CD4-positive, alpha-beta T cell (primary cell): ENCODE measurements around the gene TMEM120A. TPM values are rescaled to one million over a fixed set of nuclear protein-coding genes. Genes with fewer than 3 reads are reported as not detected.

Source experiments
- ATAC-seq: fragments of 200-7000 bp; cut with Tn5 transposase; one replicate; pipeline ENCODE4 v1.10.0; 2022; ENCODE audit warnings: mild to moderate bottlenecking; ENCODE audit not compliant: poor library complexity
- CTCF ChIA-PET: fragments of 350-600 bp; sonication (Branson Sonifier 250); formaldehyde crosslinking; loops from one replicate; lab custom pipeline; 2021; ENCODE audit warnings: antibody characterized with exemption, inconsistent platforms; lab: Charles Lee
- POLR2A ChIA-PET: fragments of 350-600 bp; sonication (Branson Sonifier 250); formaldehyde crosslinking; loops from one replicate; lab custom pipeline; 2021; ENCODE audit warnings: antibody characterized with exemption, inconsistent platforms; lab: Charles Lee
- DNase-seq, 14 experiments: peaks; one replicate each; pipeline ENCODE4 v3.0.0-alpha.2; 2013 to 2020; ENCODE audit warnings: mixed read lengths in 2 of 14
- H3K27ac ChIP-seq, 2 donors: one replicate each; pipeline versions ENCODE4 v1.5.1 to v1.7.0; 2013; ENCODE audit warnings: low read length in 2 of 2, low read depth in 1 of 2, mild to moderate bottlenecking in 1 of 2
- H3K27me3 ChIP-seq, 2 experiments: 1 replicate in 1 of 2; 2 replicates in 1 of 2; pipeline versions ENCODE4 v1.6.1 to v1.7.0; 2013; ENCODE audit warnings: low read length in 2 of 2, control low read depth in 1 of 2, mild to moderate bottlenecking in 1 of 2, moderate library complexity in 1 of 2; ENCODE audit not compliant: insufficient read depth in 2 of 2, control insufficient read depth in 1 of 2
- H3K36me3 ChIP-seq: one replicate; pipeline ENCODE4 v1.6.1; 2013; ENCODE audit warnings: low read length, control low read depth; ENCODE audit not compliant: insufficient read depth
- H3K4me1 ChIP-seq: one replicate; pipeline ENCODE4 v1.6.1; 2013; ENCODE audit warnings: low read length, control low read depth; ENCODE audit not compliant: insufficient read depth
- H3K4me3 ChIP-seq: one replicate; pipeline ENCODE4 v1.5.1; 2013; ENCODE audit warnings: mild to moderate bottlenecking, low read length, moderate library complexity
- H3K9me3 ChIP-seq, 2 experiments: 1 replicate in 1 of 2; 2 replicates in 1 of 2; pipeline versions ENCODE4 v1.6.1 to v1.7.0; 2013; ENCODE audit warnings: low read length in 2 of 2, mild to moderate bottlenecking in 2 of 2, control low read depth in 1 of 2, moderate library complexity in 1 of 2; ENCODE audit not compliant: control insufficient read depth in 1 of 2, insufficient read depth in 1 of 2
- H3K27ac Mint-ChIP-seq: one replicate; pipeline ENCODE4 v1.8.0; 2020; ENCODE audit warnings: mixed read lengths
- H3K27me3 Mint-ChIP-seq: one replicate; pipeline ENCODE4 v1.8.0; 2021; ENCODE audit warnings: mixed read lengths
- H3K36me3 Mint-ChIP-seq: one replicate; pipeline ENCODE4 v1.8.0; 2021; ENCODE audit warnings: low read depth, mixed read lengths
- H3K4me1 Mint-ChIP-seq: one replicate; pipeline ENCODE4 v1.8.0; 2021; ENCODE audit warnings: low read depth, mixed read lengths
- H3K4me3 Mint-ChIP-seq: one replicate; pipeline ENCODE4 v1.8.0; 2020; ENCODE audit warnings: mild to moderate bottlenecking, mixed read lengths
- H3K9me3 Mint-ChIP-seq: one replicate; pipeline ENCODE4 v1.8.0; 2020; ENCODE audit warnings: mixed read lengths
- CTCF ChIP-seq: fragments of 200-600 bp; IDR thresholded peaks from one replicate; pipeline ENCODE4 v1.8.0; 2022; ENCODE audit warnings: antibody characterized with exemption, mild to moderate bottlenecking
- intact Hi-C, 2 experiments: fragments of 100-400 bp; cut with DNase I in 1 of 2; cut with micrococcal nuclease in 1 of 2; formaldehyde crosslinking; loops; one replicate each; pipeline versions ENCODE4 v1.15.1 to v1.9.0; 2023 to 2025; cut with DNase I, micrococcal nuclease
- total RNA-seq, 174 experiments: library from RNA in 2 of 174; stranded (reverse) in 2 of 174; gene quantifications; one replicate each; pipeline ENCODE4 v1.2.3 and lab custom pipeline; 2021 to 2026

The TMEM120A gene
- total RNA-seq, 2 experiments from 2014 or later = 10.0 to 10.8 TPM

DNA sequence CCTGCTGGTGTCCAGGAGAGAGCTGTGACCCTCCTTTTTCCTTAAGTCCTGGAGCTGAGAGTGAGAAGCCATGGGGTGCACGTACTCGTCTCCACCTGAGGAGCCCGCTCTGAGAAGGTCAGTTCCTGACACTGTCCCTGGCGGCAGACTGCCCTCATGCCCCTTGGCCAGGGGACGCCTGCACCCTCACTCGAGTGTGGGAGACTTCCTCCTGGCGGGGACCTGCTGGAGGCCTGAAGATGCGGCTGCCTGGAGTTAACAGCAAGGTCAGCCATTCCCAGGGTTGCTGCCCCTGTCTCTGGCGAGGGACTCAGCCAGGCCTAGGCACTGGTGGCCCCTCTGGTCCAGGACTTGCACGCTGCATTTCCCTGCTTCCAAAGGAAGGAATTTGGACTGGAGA lies 26.4 kb downstream of the TMEM120A start:
- intact Hi-C loops = no loop called here
- H3K36me3 Mint-ChIP-seq = peaks cover 31% of the 10 kb centered on the region
- POLR2A ChIA-PET = no interaction called here

GRCh38 chr7:75967487-75967997 lies 26.9 kb downstream of the TMEM120A start:
- no peak for ATAC-seq
- Mint-ChIP-seq H3K27me3 (no peaks in the 10 kb centered on the region), H3K4me3 (no peak overlapping the region), H3K4me1 (no peaks in the 10 kb centered on the region), H3K27ac (no peak overlapping the region), H3K9me3 (no peaks in the 10 kb centered on the region), H3K36me3 (peaks cover 32% of the 10 kb centered on the region)
- no peak for DNase-seq
- no peak overlapping the region for H3K4me3 ChIP-seq
- H3K9me3 ChIP-seq = no peaks in the 10 kb centered on the region
- H3K27me3 ChIP-seq = no peaks in the 10 kb centered on the region
- ChIA-PET POLR2A (no interaction called here), CTCF (no interaction called here)
- intact Hi-C loops = no loop called here
- H3K36me3 ChIP-seq = peaks cover 22% of the 10 kb centered on the region
- no peak overlapping the region for H3K27ac ChIP-seq
- TF ChIP-seq CTCF = no peak
- no peaks in the 10 kb centered on the region for H3K4me1 ChIP-seq

More for the DNA sequence above, 26.4 kb downstream of the TMEM120A start:
- DNase-seq (no peak), ATAC-seq (no peak)
- CTCF ChIA-PET = no interaction called here
- no peak overlapping the region for H3K27ac Mint-ChIP-seq
- no peak overlapping the region for H3K4me3 Mint-ChIP-seq
- no peaks in the 10 kb centered on the region for H3K27me3 Mint-ChIP-seq
- H3K4me1 ChIP-seq = no peaks in the 10 kb centered on the region
- H3K27ac ChIP-seq = no peak overlapping the region
- no peaks in the 10 kb centered on the region for H3K27me3 ChIP-seq
- no peak for TF ChIP-seq CTCF
- H3K9me3 Mint-ChIP-seq = no peaks in the 10 kb centered on the region
- H3K4me1 Mint-ChIP-seq = no peaks in the 10 kb centered on the region
- H3K4me3 ChIP-seq = no peak overlapping the region
- H3K9me3 ChIP-seq = no peaks in the 10 kb centered on the region
- H3K36me3 ChIP-seq = peaks cover 23% of the 10 kb centered on the region

DNA sequence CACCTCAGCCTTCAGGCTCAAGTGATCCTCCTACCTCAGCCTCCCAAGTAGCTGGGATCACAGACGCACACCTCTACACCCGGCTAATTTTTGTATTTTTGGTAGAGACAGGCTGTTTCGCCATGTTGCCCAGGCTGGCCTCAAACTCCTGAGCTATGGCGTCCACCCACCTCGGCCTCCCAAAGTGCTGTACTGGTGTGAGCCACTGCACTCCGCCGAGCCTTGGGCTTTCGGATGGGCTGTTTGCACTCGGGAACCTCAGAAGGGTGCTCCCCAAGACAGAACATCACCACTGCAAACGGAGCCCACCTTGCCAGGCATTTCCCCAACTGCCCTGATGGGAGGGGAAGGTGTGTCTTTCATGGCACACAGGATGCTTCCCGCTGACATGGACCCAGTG lies 27.3 kb downstream of the TMEM120A start:
- Histone ChIP-seq H3K27ac (no peak overlapping the region), H3K36me3 (peaks cover 18% of the 10 kb centered on the region), H3K9me3 (no peaks in the 10 kb centered on the region), H3K4me3 (no peak overlapping the region), H3K4me1 (no peaks in the 10 kb centered on the region), H3K27me3 (no peaks in the 10 kb centered on the region)
- POLR2A ChIA-PET = no interaction called here
- CTCF ChIA-PET = no interaction called here
- peaks cover 30% of the 10 kb centered on the region for H3K36me3 Mint-ChIP-seq
- no peak overlapping the region for H3K27ac Mint-ChIP-seq
- DNase-seq (no peak), ATAC-seq (no peak)
- no peak for TF ChIP-seq CTCF
- H3K9me3 Mint-ChIP-seq = no peaks in the 10 kb centered on the region
- no peaks in the 10 kb centered on the region for H3K27me3 Mint-ChIP-seq
- H3K4me3 Mint-ChIP-seq = no peak overlapping the region
- no peaks in the 10 kb centered on the region for H3K4me1 Mint-ChIP-seq
- intact Hi-C loops = no loop called here
